H9 (cell line): ENCODE data around the gene PTTG1IP. TPM values are rescaled to one million over a fixed set of nuclear protein-coding genes. Genes with fewer than 3 reads are reported as not detected.

Experiments
- DNase-seq: peaks from one replicate; pipeline ENCODE4 v3.0.0-alpha.2; 2017
- H2AFZ ChIP-seq: one replicate; pipeline ENCODE4 v1.6.1; 2013; ENCODE audit warnings: mild to moderate bottlenecking, low read length, control low read depth, moderate library complexity
- H2AK5ac ChIP-seq: 2 replicates; pipeline ENCODE4 v1.6.1; 2013; ENCODE audit warnings: low read length, control low read depth, mixed read lengths; ENCODE audit not compliant: insufficient read length
- H2BK120ac ChIP-seq: one replicate; pipeline ENCODE4 v1.6.1; 2013; ENCODE audit warnings: low read depth, mild to moderate bottlenecking, low read length, control low read depth, inconsistent platforms; ENCODE audit not compliant: poor library complexity, severe bottlenecking
- H2BK12ac ChIP-seq: 2 replicates; pipeline ENCODE4 v1.6.1; 2013; ENCODE audit warnings: low read length, control low read depth, mixed read lengths, low read depth; ENCODE audit not compliant: insufficient read length
- H2BK15ac ChIP-seq: 2 replicates; pipeline ENCODE4 v1.6.1; 2013; ENCODE audit warnings: low read depth, low read length, control low read depth
- H2BK20ac ChIP-seq: one replicate; pipeline ENCODE4 v1.6.1; 2013; ENCODE audit warnings: low read depth, mild to moderate bottlenecking, low read length, control low read depth, inconsistent platforms; ENCODE audit not compliant: poor library complexity, severe bottlenecking
- H2BK5ac ChIP-seq: 2 replicates; pipeline ENCODE4 v1.6.1; 2013; ENCODE audit warnings: low read length, control low read depth, mixed read lengths; ENCODE audit not compliant: insufficient read length
- H3K14ac ChIP-seq: 2 replicates; pipeline ENCODE4 v1.6.1; 2013; ENCODE audit warnings: low read length, control low read depth; ENCODE audit not compliant: insufficient read depth
- H3K18ac ChIP-seq: 2 replicates; pipeline ENCODE4 v1.6.1; 2013; ENCODE audit warnings: low read depth, mild to moderate bottlenecking, mixed read lengths, low read length, control low read depth; ENCODE audit not compliant: insufficient read length
- H3K23ac ChIP-seq: 2 replicates; pipeline ENCODE4 v1.6.1; 2013; ENCODE audit warnings: low read length, control low read depth, mixed read lengths, low read depth; ENCODE audit not compliant: insufficient read length
- H3K23me2 ChIP-seq: 2 replicates; pipeline ENCODE4 v1.6.1; 2013; ENCODE audit warnings: low read depth, mild to moderate bottlenecking, mixed read lengths, low read length, control low read depth; ENCODE audit not compliant: insufficient read length, poor library complexity, severe bottlenecking
- H3K27ac ChIP-seq: 2 replicates; pipeline ENCODE4 v1.5.1; 2013; ENCODE audit warnings: low read length, control low read depth, mixed read lengths, low read depth; ENCODE audit not compliant: insufficient read length
- H3K27me3 ChIP-seq: 2 replicates; pipeline ENCODE4 v1.6.1; 2013; ENCODE audit warnings: low read length, control low read depth, inconsistent platforms; ENCODE audit not compliant: insufficient read depth
- H3K4ac ChIP-seq: 2 replicates; pipeline ENCODE4 v1.6.1; 2013; ENCODE audit warnings: low read depth, mild to moderate bottlenecking, control low read depth, inconsistent platforms, low read length, moderate library complexity
- H3K4me1 ChIP-seq: 2 replicates; pipeline ENCODE4 v1.6.1; 2013; ENCODE audit warnings: low read length, control low read depth, inconsistent platforms; ENCODE audit not compliant: insufficient read depth
- H3K4me2 ChIP-seq: 2 replicates; pipeline ENCODE4 v1.6.1; 2013; ENCODE audit warnings: low read length, control low read depth, mixed read lengths; ENCODE audit not compliant: insufficient read length, insufficient read depth
- H3K56ac ChIP-seq: 2 replicates; pipeline ENCODE4 v1.6.1; 2013; ENCODE audit warnings: low read depth, mild to moderate bottlenecking, mixed read lengths, low read length, control low read depth; ENCODE audit not compliant: insufficient read length
- H3K79me1 ChIP-seq: 2 replicates; pipeline ENCODE4 v1.6.1; 2013; ENCODE audit warnings: low read depth, mild to moderate bottlenecking, moderate library complexity, low read length, control low read depth, inconsistent platforms; ENCODE audit not compliant: insufficient read depth, poor library complexity, severe bottlenecking
- H3K79me2 ChIP-seq: 2 replicates; pipeline ENCODE4 v1.6.1; 2013; ENCODE audit warnings: low read length, control low read depth, inconsistent platforms; ENCODE audit not compliant: insufficient read depth
- H3K9ac ChIP-seq: 2 replicates; pipeline ENCODE4 v1.6.1; 2013; ENCODE audit warnings: low read length, control low read depth, mixed read lengths; ENCODE audit not compliant: insufficient read length; ENCODE audit errors: extremely low read depth
- H3K9me3 ChIP-seq: one replicate; pipeline ENCODE4 v1.6.1; 2013; ENCODE audit warnings: low read depth, low read length, inconsistent platforms; ENCODE audit not compliant: control insufficient read depth
- H3T11ph ChIP-seq: one replicate; pipeline ENCODE4 v1.6.1; 2013; ENCODE audit warnings: mild to moderate bottlenecking, low read length, control low read depth, inconsistent platforms
- H4K20me1 ChIP-seq: one replicate; pipeline ENCODE4 v1.6.1; 2013; ENCODE audit not compliant: control insufficient read depth, insufficient read length, insufficient read depth
- H4K5ac ChIP-seq: 2 replicates; pipeline ENCODE4 v1.6.1; 2013; ENCODE audit warnings: low read depth, mild to moderate bottlenecking, mixed read lengths, low read length, control low read depth; ENCODE audit not compliant: insufficient read length
- H4K8ac ChIP-seq: replicated peaks from 2 replicates; pipeline ENCODE4 v1.6.1; 2013; ENCODE audit warnings: low read length, control low read depth, mixed read lengths, low read depth; ENCODE audit not compliant: insufficient read length
- H4K91ac ChIP-seq: 2 replicates; pipeline ENCODE4 v1.6.1; 2013; ENCODE audit warnings: low read depth, mild to moderate bottlenecking, moderate library complexity, mixed read lengths, low read length, control low read depth; ENCODE audit not compliant: insufficient read length
- H3K27ac Mint-ChIP-seq, 3 experiments: 2 replicates in 2 of 3; 3 replicates in 1 of 3; pipeline ENCODE4 v1.8.0; 2020 to 2021; ENCODE audit warnings: mixed read lengths in 3 of 3, mild to moderate bottlenecking in 1 of 3, moderate library complexity in 1 of 3
- H3K27me3 Mint-ChIP-seq: 2 replicates; pipeline ENCODE4 v1.8.0; 2021; ENCODE audit warnings: low read depth, mild to moderate bottlenecking, moderate library complexity, mixed read lengths
- H3K36me3 Mint-ChIP-seq, 3 experiments: 2 replicates in 2 of 3; 3 replicates in 1 of 3; pipeline ENCODE4 v1.8.0; 2020 to 2021; ENCODE audit warnings: low read depth in 3 of 3, mixed read lengths in 3 of 3; ENCODE audit not compliant: insufficient read depth in 1 of 3
- H3K4me1 Mint-ChIP-seq, 2 experiments: 2 replicates each; pipeline ENCODE4 v1.8.0; 2020; ENCODE audit warnings: mixed read lengths in 2 of 2
- H3K4me3 Mint-ChIP-seq, 2 experiments: 2 replicates in 1 of 2; 3 replicates in 1 of 2; pipeline ENCODE4 v1.8.0; 2020 to 2021; ENCODE audit warnings: mild to moderate bottlenecking in 2 of 2, mixed read lengths in 2 of 2, moderate library complexity in 1 of 2
- H3K9me3 Mint-ChIP-seq, 2 experiments: 2 replicates in 1 of 2; 3 replicates in 1 of 2; pipeline ENCODE4 v1.8.0; 2020; ENCODE audit warnings: mild to moderate bottlenecking in 2 of 2, mixed read lengths in 2 of 2, moderate library complexity in 1 of 2
- CTCF ChIP-seq: fragments of 200-600 bp; sonication (generic); conservative IDR thresholded peaks from 3 replicates; pipeline ENCODE4 v1.8.0; 2021; ENCODE audit warnings: antibody characterized with exemption, mild to moderate bottlenecking
- WGBS: extraction: QIAGEN DNeasy Blood & Tissue Kit; methylation state at CpG from one replicate; pipeline ENCODE4 v1.1.7; 2013; ENCODE audit warnings: missing lambda C conversion rate, low lambda C conversion rate, mixed read lengths; ENCODE audit not compliant: insufficient read length; ENCODE audit errors: extremely low coverage; 5-methylcytosine and 5-hydroxymethylcytosine counted together
- total RNA-seq: library from RNA; stranded (reverse); gene quantifications from 2 replicates; pipeline ENCODE4 v1.2.1, GENCODE V29; 2021

Gene PTTG1IP
- total RNA-seq, 1 experiment from 2014 or later, result 107 TPM

GRCh38 chr21:44898011-44898488 is 24.6 kb upstream of the PTTG1IP start:
- Histone ChIP-seq H3K79me2 (no peaks in the 10 kb centered on the region), H2BK5ac (no peak overlapping the region), H2BK12ac (no peak overlapping the region), H4K20me1 (peaks cover 6% of the 10 kb centered on the region), H3K9ac (no peak overlapping the region), H2AFZ (no peak overlapping the region), H2BK15ac (no peak overlapping the region), H3K56ac (no peak overlapping the region), H2BK20ac (no peak overlapping the region), H4K91ac (no peak overlapping the region), H4K8ac (no peak overlapping the region), H3K14ac (no peak overlapping the region), H3T11ph (no peak overlapping the region), H3K4me2 (no peak overlapping the region), H3K23me2 (no peaks in the 10 kb centered on the region), H3K23ac (no peak overlapping the region), H3K79me1 (no peaks in the 10 kb centered on the region), H3K9me3 (no peaks in the 10 kb centered on the region), H3K4ac (no peak overlapping the region), H3K4me1 (no peaks in the 10 kb centered on the region; the same call in 1 of the 2 replicates), H2BK120ac (no peak overlapping the region), H3K27me3 (no peaks in the 10 kb centered on the region), H4K5ac (no peak overlapping the region), H3K27ac (no peak overlapping the region), H3K18ac (no peak overlapping the region), H2AK5ac (no peak overlapping the region)
- no CpG with 5 or more reads among the region's 13 CpGs for WGBS
- peaks cover 10 to 13% of the 10 kb centered on the region in 2 experiments for H3K4me1 Mint-ChIP-seq
- H3K4me3 Mint-ChIP-seq, result no peak overlapping the region
- no peak for TF ChIP-seq CTCF
- H3K9me3 Mint-ChIP-seq, result no peaks in the 10 kb centered on the region; a peak in 1 of 5 replicates
- H3K36me3 Mint-ChIP-seq, result no peaks in the 10 kb centered on the region
- H3K27ac Mint-ChIP-seq, result 0 out of 7 replicates have a peak overlapping the region, but pooled peaks of 1 of the 3 experiments have one; percentile 18
- H3K27me3 Mint-ChIP-seq, result peaks cover 7% of the 10 kb centered on the region
- no peak for DNase-seq
